Hepatocyte (in vitro differentiated cells): ENCODE measurements around the gene FAM83D. TPM values are rescaled to one million over a fixed set of nuclear protein-coding genes. Genes with fewer than 3 reads are reported as not detected.

Source experiments
- DNase-seq: peaks from one replicate; pipeline ENCODE4 v3.0.0-alpha.2; 2016; ENCODE audit warnings: low spot score
- H2AFZ ChIP-seq: fragments of 200-600 bp; sonication (generic); 2 replicates; pipeline ENCODE4 v1.6.0; 2016; ENCODE audit warnings: antibody characterized with exemption, mild to moderate bottlenecking
- H3K27ac ChIP-seq: fragments of 200-600 bp; sonication (generic); 2 replicates; pipeline ENCODE4 v1.5.1; 2016; ENCODE audit warnings: mild to moderate bottlenecking
- H3K27me3 ChIP-seq: fragments of 200-600 bp; sonication (generic); 2 replicates; pipeline ENCODE4 v1.6.1; 2016
- H3K36me3 ChIP-seq: fragments of 200-600 bp; sonication (generic); replicated peaks from 2 replicates; pipeline ENCODE4 v1.5.1; 2016; ENCODE audit warnings: low read depth; ENCODE audit not compliant: insufficient read depth
- H3K4me1 ChIP-seq: fragments of 200-600 bp; sonication (generic); 2 replicates; pipeline ENCODE4 v1.5.1; 2016; ENCODE audit warnings: mild to moderate bottlenecking, moderate library complexity; ENCODE audit not compliant: insufficient read depth
- H3K4me2 ChIP-seq: fragments of 200-600 bp; sonication (generic); 2 replicates; pipeline ENCODE4 v1.6.0; 2016
- H3K4me3 ChIP-seq: fragments of 200-600 bp; sonication (generic); 2 replicates; pipeline ENCODE4 v1.5.1; 2016; ENCODE audit warnings: mild to moderate bottlenecking
- H3K79me2 ChIP-seq: fragments of 200-600 bp; sonication (generic); 2 replicates; pipeline ENCODE4 v1.6.0; 2017; ENCODE audit warnings: mild to moderate bottlenecking
- H3K9me2 ChIP-seq: fragments of 200-600 bp; sonication (generic); replicated peaks from 2 replicates; pipeline ENCODE4 v1.6.0; 2017; ENCODE audit warnings: mild to moderate bottlenecking; ENCODE audit not compliant: insufficient read depth
- H3K9me3 ChIP-seq: fragments of 200-600 bp; sonication (generic); 2 replicates; pipeline ENCODE4 v1.5.1; 2016; ENCODE audit warnings: low read depth, mild to moderate bottlenecking
- H4K20me1 ChIP-seq: fragments of 200-600 bp; sonication (generic); 2 replicates; pipeline ENCODE4 v1.6.0; 2016; ENCODE audit warnings: mild to moderate bottlenecking; ENCODE audit not compliant: insufficient read depth, poor library complexity, severe bottlenecking
- CTCF ChIP-seq: fragments of 200-600 bp; sonication (generic); IDR thresholded peaks from 2 replicates; pipeline ENCODE4 v1.5.1; 2016; ENCODE audit warnings: antibody characterized with exemption, mild to moderate bottlenecking; ENCODE audit not compliant: poor library complexity
- EZH2 ChIP-seq: fragments of 200-600 bp; sonication (generic); IDR thresholded peaks from 2 replicates; pipeline ENCODE4 v1.6.1; 2016; ENCODE audit warnings: antibody characterized with exemption, mild to moderate bottlenecking, borderline replicate concordance
- EZH2phosphoT487 ChIP-seq: fragments of 200-600 bp; sonication (generic); IDR thresholded peaks from one replicate; pipeline ENCODE4 v1.6.1; 2018; ENCODE audit warnings: antibody characterized with exemption, mild to moderate bottlenecking, low read depth, moderate library complexity; ENCODE audit not compliant: unreplicated experiment, severe bottlenecking
- WGBS: methylation state at CpG from one replicate; pipeline ENCODE4 v1.1.6; 2016; ENCODE audit warnings: low lambda C conversion rate; ENCODE audit errors: missing lambda C conversion rate; 5-methylcytosine and 5-hydroxymethylcytosine counted together
- polyA plus RNA-seq: library from polyadenylated mRNA; unstranded; fragments of >200 nt; fragmentation: Nextera tagmentation; extraction: Ambion mirVana; gene quantifications from 2 replicates; pipeline ENCODE4 v1.2.1, GENCODE V29; 2016
- total RNA-seq: library from RNA; depleted of rRNA; stranded (reverse); fragments of >200 nt; gene quantifications from 2 replicates; pipeline ENCODE4 v1.2.3, GENCODE V29; 2014

Gene FAM83D
- total and polyA plus RNA-seq, 2 experiments from 2014 or later, result 5.4 to 6.3 TPM

- Histone ChIP-seq H3K4me2 (no peak overlapping the region), H3K27ac (peak overlapping the region; percentile 28), H3K9me2 (no peaks in the 10 kb centered on the region), H4K20me1 (no peaks in the 10 kb centered on the region), H3K79me2 (peaks cover 96% of the 10 kb centered on the region), H3K4me1 (peaks cover 3% of the 10 kb centered on the region), H3K9me3 (no peaks in the 10 kb centered on the region), H3K4me3 (no peak overlapping the region), H2AFZ (no peak overlapping the region), H3K36me3 (no peaks in the 10 kb centered on the region), H3K27me3 (no peaks in the 10 kb centered on the region)
- TF ChIP-seq EZH2 (no peak), CTCF (no peak), EZH2phosphoT487 (no peak)
- WGBS, result 92% methylated on average over 4 of the region's 4 CpGs
- no peak for DNase-seq
These were observed 5.8 kb downstream of the FAM83D start for GRCh38 chr20:38931984-38932383.

- H3K36me3 ChIP-seq, result no peaks in the 10 kb centered on the region
- no peak for DNase-seq
- H3K9me2 ChIP-seq, result no peaks in the 10 kb centered on the region
- H3K9me3 ChIP-seq, result no peaks in the 10 kb centered on the region
- WGBS, result 83% methylated on average over 9 of the region's 9 CpGs
- H3K27me3 ChIP-seq, result no peaks in the 10 kb centered on the region
- no peak overlapping the region for H3K4me2 ChIP-seq
- peak overlapping the region; percentile 28 for H3K27ac ChIP-seq
- H2AFZ ChIP-seq, result no peak overlapping the region
- TF ChIP-seq CTCF, result no peak
- H3K79me2 ChIP-seq, result peaks cover 94% of the 10 kb centered on the region
- no peak overlapping the region for H3K4me3 ChIP-seq
- no peaks in the 10 kb centered on the region for H4K20me1 ChIP-seq
- H3K4me1 ChIP-seq, result no peaks in the 10 kb centered on the region
These were observed 6.4 kb downstream of the FAM83D start for GRCh38 chr20:38932457-38933120.

- TF ChIP-seq CTCF, result no peak
- no peak for TF ChIP-seq EZH2phosphoT487
- no peak for TF ChIP-seq EZH2
- no peaks in the 10 kb centered on the region for H3K4me1 ChIP-seq
- H3K9me3 ChIP-seq, result no peaks in the 10 kb centered on the region
- 95% methylated on average over 5 of the region's 5 CpGs for WGBS
- no peak overlapping the region for H3K4me3 ChIP-seq
- no peak for DNase-seq
- H3K27ac ChIP-seq, result no peak overlapping the region
- H4K20me1 ChIP-seq, result no peaks in the 10 kb centered on the region
- H3K4me2 ChIP-seq, result no peak overlapping the region
- peaks cover 85% of the 10 kb centered on the region for H3K79me2 ChIP-seq
- H2AFZ ChIP-seq, result no peak overlapping the region
- H3K27me3 ChIP-seq, result no peaks in the 10 kb centered on the region
- H3K36me3 ChIP-seq, result no peaks in the 10 kb centered on the region
- H3K9me2 ChIP-seq, result no peaks in the 10 kb centered on the region
These were observed 8.3 kb downstream of the FAM83D start for GRCh38 chr20:38934530-38934929.
